ENCODE data around the gene DAP. TPM values are rescaled to one million over a fixed set of nuclear protein-coding genes. Genes with fewer than 3 reads are reported as not detected.

DAP gene
- total RNA-seq, 1 experiment from 2014 or later = 47.7 TPM

DNA sequence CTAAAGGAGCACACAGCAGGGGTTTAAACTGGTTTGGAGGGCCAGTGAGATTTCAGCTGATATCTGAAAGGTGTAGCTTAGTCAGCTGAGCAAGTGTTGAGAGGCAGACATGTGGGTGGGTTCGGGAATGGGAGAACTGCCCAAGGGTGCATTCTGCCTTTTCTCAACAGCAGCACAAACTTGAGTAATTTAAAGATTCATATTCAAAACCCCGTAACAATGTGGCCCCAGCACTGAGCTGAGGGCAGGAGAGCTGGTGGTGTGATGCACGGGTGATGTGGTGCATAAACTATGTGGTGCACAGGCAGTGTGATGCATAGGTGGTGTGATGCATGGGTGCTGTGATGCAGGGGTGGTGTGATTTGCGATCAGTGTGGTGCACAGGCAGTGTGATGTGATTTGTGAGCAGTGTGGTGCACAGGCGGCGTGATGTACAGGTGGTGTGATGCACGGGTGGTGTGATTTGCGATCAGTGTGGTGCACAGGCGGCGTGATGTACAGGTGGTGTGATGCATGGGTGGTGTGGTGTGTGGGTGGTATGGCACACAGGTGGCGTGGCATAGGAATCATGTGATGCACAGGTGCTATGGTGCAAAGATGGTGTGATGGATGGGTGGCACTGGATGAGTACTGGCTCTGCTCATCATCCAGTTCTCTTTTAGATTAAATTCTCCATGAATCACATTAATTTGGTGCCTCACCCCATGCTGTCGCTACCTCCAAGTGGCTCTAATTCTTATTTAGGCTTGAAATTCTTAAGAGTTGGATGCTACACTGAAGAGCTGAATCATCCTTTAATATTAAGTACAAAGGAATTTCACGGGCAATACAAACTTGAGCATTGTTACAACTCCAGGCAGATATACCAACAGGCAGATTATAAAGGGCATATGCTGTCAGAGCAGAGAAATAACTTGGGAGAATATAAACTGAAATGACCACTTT, 53.6 kb downstream of the DAP start (continued):
- TF ChIP-seq ATF2 (CRISPR knock-in tag; IDR thresholded peaks at IDR 0.05; ENCODE audit: borderline replicate concordance, low read depth) (no peak), NR1H2 (CRISPR knock-in tag; IDR thresholded peaks at IDR 0.05) (no peak), ARID4B (CRISPR knock-in tag; IDR thresholded peaks at IDR 0.05; ENCODE audit: borderline replicate concordance) (no peak), ZNF423 (CRISPR knock-in tag; IDR thresholded peaks at IDR 0.05) (no peak), ZNF263 (CRISPR knock-in tag; IDR thresholded peaks at IDR 0.05; ENCODE audit: low read depth) (no peak), PRRX2 (CRISPR knock-in tag; IDR thresholded peaks at IDR 0.05) (no peak), ZNF121 (CRISPR knock-in tag; IDR thresholded peaks at IDR 0.05) (no peak), ZNF219 (CRISPR knock-in tag; IDR thresholded peaks at IDR 0.05; ENCODE audit: borderline replicate concordance) (no peak)
- TF ChIP-seq, protein P1, sequence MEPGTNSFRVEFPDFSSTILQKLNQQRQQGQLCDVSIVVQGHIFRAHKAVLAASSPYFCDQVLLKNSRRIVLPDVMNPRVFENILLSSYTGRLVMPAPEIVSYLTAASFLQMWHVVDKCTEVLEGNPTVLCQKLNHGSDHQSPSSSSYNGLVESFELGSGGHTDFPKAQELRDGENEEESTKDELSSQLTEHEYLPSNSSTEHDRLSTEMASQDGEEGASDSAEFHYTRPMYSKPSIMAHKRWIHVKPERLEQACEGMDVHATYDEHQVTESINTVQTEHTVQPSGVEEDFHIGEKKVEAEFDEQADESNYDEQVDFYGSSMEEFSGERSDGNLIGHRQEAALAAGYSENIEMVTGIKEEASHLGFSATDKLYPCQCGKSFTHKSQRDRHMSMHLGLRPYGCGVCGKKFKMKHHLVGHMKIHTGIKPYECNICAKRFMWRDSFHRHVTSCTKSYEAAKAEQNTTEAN (CRISPR knock-in tag; IDR thresholded peaks at IDR 0.05) = no peak
- TF ChIP-seq, protein P2, sequence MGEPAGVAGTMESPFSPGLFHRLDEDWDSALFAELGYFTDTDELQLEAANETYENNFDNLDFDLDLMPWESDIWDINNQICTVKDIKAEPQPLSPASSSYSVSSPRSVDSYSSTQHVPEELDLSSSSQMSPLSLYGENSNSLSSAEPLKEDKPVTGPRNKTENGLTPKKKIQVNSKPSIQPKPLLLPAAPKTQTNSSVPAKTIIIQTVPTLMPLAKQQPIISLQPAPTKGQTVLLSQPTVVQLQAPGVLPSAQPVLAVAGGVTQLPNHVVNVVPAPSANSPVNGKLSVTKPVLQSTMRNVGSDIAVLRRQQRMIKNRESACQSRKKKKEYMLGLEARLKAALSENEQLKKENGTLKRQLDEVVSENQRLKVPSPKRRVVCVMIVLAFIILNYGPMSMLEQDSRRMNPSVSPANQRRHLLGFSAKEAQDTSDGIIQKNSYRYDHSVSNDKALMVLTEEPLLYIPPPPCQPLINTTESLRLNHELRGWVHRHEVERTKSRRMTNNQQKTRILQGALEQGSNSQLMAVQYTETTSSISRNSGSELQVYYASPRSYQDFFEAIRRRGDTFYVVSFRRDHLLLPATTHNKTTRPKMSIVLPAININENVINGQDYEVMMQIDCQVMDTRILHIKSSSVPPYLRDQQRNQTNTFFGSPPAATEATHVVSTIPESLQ (CRISPR knock-in tag; IDR thresholded peaks at IDR 0.05) = no peak

GRCh38 chr5:10706326-10706725, 54.7 kb downstream of the DAP start:
- Mint-ChIP-seq H3K9me3 (no peaks in the 10 kb centered on the region), H3K27ac (no peak overlapping the region), H3K27me3 (ENCODE audit: low read depth) (no peaks in the 10 kb centered on the region), H3K4me3 (no peak overlapping the region), H3K4me1 (peaks cover 45% of the 10 kb centered on the region), H3K36me3 (no peaks in the 10 kb centered on the region)
- TF ChIP-seq ATF1 (CRISPR knock-in tag; IDR thresholded peaks at IDR 0.05) (no peak), RELA (CRISPR knock-in tag; IDR thresholded peaks at IDR 0.05; ENCODE audit: borderline replicate concordance) (no peak), ZBTB21 (CRISPR knock-in tag; IDR thresholded peaks at IDR 0.05; ENCODE audit: borderline replicate concordance) (no peak), E2F1 (CRISPR knock-in tag; IDR thresholded peaks at IDR 0.05) (no peak), GRHL2 (CRISPR knock-in tag; IDR thresholded peaks at IDR 0.05; ENCODE audit: insufficient replicate concordance, severe bottlenecking) (no peak), CTCF (IDR thresholded peaks at IDR 0.05) (no peak), PRRX2 (CRISPR knock-in tag; IDR thresholded peaks at IDR 0.05) (no peak)
- ATAC-seq = no peak
- POLR2A ChIA-PET = no interaction called here
- CTCF ChIA-PET = interaction anchor here (0.8 kb wide), 1 partner anchor 11 kb away, joined by 3 read pairs; no protein-coding TSS in a partner anchor
- DNase-seq (ENCODE audit: low spot score) = no peak
